HepG2 (cell line): ENCODE results near the gene DLG5. TPM values are rescaled to one million over a fixed set of nuclear protein-coding genes. Genes with fewer than 3 reads are reported as not detected.
A peak's percentile ranks its signal among the peaks of the same experiment; 100 is the strongest.

Experiments used
- FOXJ3 ChIP-seq: sonication (generic); formaldehyde crosslinking; IDR thresholded peaks from 2 replicates; pipeline ENCODE4 v1.4.0; 2020; ENCODE audit warnings: missing genetic modification reagents, mild to moderate bottlenecking, borderline replicate concordance
- HDAC2 ChIP-seq: sonication (generic); formaldehyde crosslinking; IDR thresholded peaks from 2 replicates; pipeline ENCODE4 v1.4.0; 2020; ENCODE audit warnings: missing genetic modification reagents
- HNF1A ChIP-seq, 2 experiments: sonication (generic) in 1 of 2; formaldehyde crosslinking in 1 of 2; IDR thresholded peaks; 2 replicates each; pipeline versions ENCODE4 v1.4.0 to v1.6.1; 2016 to 2020; ENCODE audit warnings: borderline replicate concordance in 1 of 2, low read depth in 1 of 2, mild to moderate bottlenecking in 1 of 2, missing genetic modification reagents in 1 of 2
- MIXL1 ChIP-seq: IDR thresholded peaks from 2 replicates; pipeline ENCODE4 v1.6.1; 2016
- NFKB2 ChIP-seq: sonication (generic); formaldehyde crosslinking; IDR thresholded peaks from 2 replicates; pipeline ENCODE4 v1.4.0; 2020; ENCODE audit warnings: missing genetic modification reagents, borderline replicate concordance
- NFRKB ChIP-seq: fragments of 450-650 bp; IDR thresholded peaks from 2 replicates; pipeline ENCODE4 v1.6.1; 2017
- RERE ChIP-seq: IDR thresholded peaks from 2 replicates; pipeline ENCODE4 v1.6.1; 2016; ENCODE audit warnings: low read depth, missing genetic modification reagents, missing compliant biosample characterization
- SMAD1 ChIP-seq: sonication (generic); formaldehyde crosslinking; IDR thresholded peaks from 2 replicates; pipeline ENCODE4 v1.4.0; 2020; ENCODE audit warnings: missing genetic modification reagents, low read depth, mild to moderate bottlenecking, borderline replicate concordance
- STAG1 ChIP-seq: sonication (generic); formaldehyde crosslinking; IDR thresholded peaks from 2 replicates; pipeline ENCODE4 v1.4.0; 2020; ENCODE audit warnings: missing genetic modification reagents
- TP53 ChIP-seq: sonication (generic); formaldehyde crosslinking; conservative IDR thresholded peaks from 2 replicates; pipeline ENCODE4 v1.4.0; 2020; ENCODE audit warnings: missing genetic modification reagents
- ZBTB4 ChIP-seq: sonication (generic); formaldehyde crosslinking; IDR thresholded peaks from 2 replicates; pipeline ENCODE4 v1.4.0; 2020; ENCODE audit warnings: missing genetic modification reagents, mild to moderate bottlenecking, borderline replicate concordance
- ZC3H4 ChIP-seq: sonication (generic); formaldehyde crosslinking; IDR thresholded peaks from 2 replicates; pipeline ENCODE4 v1.4.0; 2020; ENCODE audit warnings: missing genetic modification reagents, borderline replicate concordance
- ZMYM4 ChIP-seq: sonication (generic); formaldehyde crosslinking; IDR thresholded peaks from 2 replicates; pipeline ENCODE4 v1.8.1; 2023; ENCODE audit warnings: mild to moderate bottlenecking, missing genetic modification reagents
- ZNF562 ChIP-seq: sonication (generic); formaldehyde crosslinking; IDR thresholded peaks from 2 replicates; pipeline ENCODE4 v1.8.0; 2022; ENCODE audit warnings: missing genetic modification reagents, borderline replicate concordance
- ZNF83 ChIP-seq: sonication (generic); formaldehyde crosslinking; IDR thresholded peaks from 2 replicates; pipeline ENCODE4 v1.4.0; 2020; ENCODE audit warnings: missing genetic modification reagents, mild to moderate bottlenecking, borderline replicate concordance
- ZNF839 ChIP-seq: sonication (generic); formaldehyde crosslinking; IDR thresholded peaks from 2 replicates; pipeline ENCODE4 v1.4.0; 2020; ENCODE audit warnings: missing genetic modification reagents, mild to moderate bottlenecking, borderline replicate concordance
- polyA plus RNA-seq, 8 experiments: library from polyadenylated mRNA; depleted of rRNA in 3 of 8; stranded (reverse) in 7 of 8; unstranded in 1 of 8; fragments of >200 nt; fragmentation: Illumina TruSeq in 4 of 8; extraction: Trizol in 4 of 8; gene quantifications; 2 replicates each; pipeline versions ENCODE4 v1.2.1 to v1.2.3, GENCODE V29; 2011 to 2016; ENCODE audit warnings: low read depth in 4 of 8, missing spikeins in 1 of 8, mixed read lengths in 1 of 8; ENCODE audit not compliant: insufficient read depth in 1 of 8
- total RNA-seq, 5 experiments: library from RNA; depleted of rRNA; stranded (reverse); fragments of >200 nt; fragmentation: Illumina TruSeq; extraction: Trizol; gene quantifications; 2 replicates each; pipeline ENCODE4 v1.2.3, GENCODE V29; 2016; ENCODE audit warnings: low read depth in 1 of 5

The DLG5 gene
- total and polyA plus RNA-seq, 2 of the 13 experiments (the other 11 are each of a cell fraction or from before 2014, with no cell fraction given), result 15.5 to 18.2 TPM

GRCh38 chr10:77919713-77920108 lies 6.8 kb downstream of the DLG5 start (continued):
- TF ChIP-seq ZBTB4 (CRISPR knock-in tag) (no peak), HDAC2 (peak; percentile 39; the same call in 1 of the 2 replicates), ZNF83 (CRISPR knock-in tag) (no peak), ZMYM4 (CRISPR knock-in tag) (no peak), NFKB2 (CRISPR knock-in tag) (no peak), NFRKB (no peak), MIXL1 (CRISPR knock-in tag) (no peak), ZC3H4 (CRISPR knock-in tag) (no peak), FOXJ3 (no peak), RERE (CRISPR knock-in tag) (no peak), TP53 (no peak), ZNF562 (CRISPR knock-in tag) (no peak), HNF1A (IDR thresholded peaks at IDR 0.05; ENCODE audit: low read depth) (no peak), HNF1A (CRISPR knock-in tag; IDR thresholded peaks at IDR 0.05; ENCODE audit: borderline replicate concordance) (no peak), SMAD1 (CRISPR knock-in tag) (no peak), ZNF839 (no peak), STAG1 (no peak)
